Esophagus muscularis mucosa (tissue), 4 donors: Measurements from ENCODE around the gene ZNF180. TPM values are rescaled to one million over a fixed set of nuclear protein-coding genes. Genes with fewer than 3 reads are reported as not detected.

Experiments used
- DNase-seq: peaks from one replicate; pipeline ENCODE4 v3.0.0-alpha.2; 2017; ENCODE audit errors: extremely low spot score
- H3K27ac ChIP-seq, 4 donors: fragments of 200-600 bp; sonication (generic); replicated peaks in 1 of 4; 1 replicate in 3 of 4; 2 replicates in 1 of 4; pipeline ENCODE4 v1.5.1; 2016 to 2019; ENCODE audit warnings: mild to moderate bottlenecking in 1 of 4
- H3K27me3 ChIP-seq, 4 donors: fragments of 200-600 bp; sonication (generic); one replicate each; pipeline versions ENCODE4 v1.5.1 to v1.6.0; 2016 to 2019
- H3K36me3 ChIP-seq, 4 donors: fragments of 200-600 bp; sonication (generic); one replicate each; pipeline ENCODE4 v1.5.1; 2016 to 2019
- H3K4me1 ChIP-seq, 4 donors: fragments of 200-600 bp; sonication (generic); one replicate each; pipeline ENCODE4 v1.5.1; 2016 to 2019
- H3K4me3 ChIP-seq, 4 donors: fragments of 200-600 bp; sonication (generic); 1 replicate in 2 of 4; 2 replicates in 2 of 4; pipeline ENCODE4 v1.5.1; 2016 to 2019; ENCODE audit warnings: mild to moderate bottlenecking in 4 of 4, moderate library complexity in 1 of 4
- H3K9me3 ChIP-seq, 4 donors: fragments of 200-600 bp; sonication (generic); 1 replicate in 3 of 4; 2 replicates in 1 of 4; pipeline ENCODE4 v1.5.1; 2016 to 2019
- EP300 ChIP-seq: sonication (generic); formaldehyde crosslinking; IDR thresholded peaks from one replicate; pipeline ENCODE4 v1.6.1; 2017; ENCODE audit warnings: antibody characterized with exemption
- POLR2A ChIP-seq: fragments of 450-650 bp; IDR thresholded peaks from one replicate; pipeline ENCODE4 v1.6.1; 2017; ENCODE audit warnings: antibody characterized with exemption, moderate library complexity, mild to moderate bottlenecking, low read depth
- POLR2AphosphoS5 ChIP-seq, 2 donors: sonication (generic); formaldehyde crosslinking; IDR thresholded peaks; one replicate each; pipeline ENCODE4 v1.6.1; 2017; ENCODE audit warnings: antibody characterized with exemption in 2 of 2
- WGBS: methylation state at CpG from one replicate; pipeline ENCODE4 v1.1.5; 2018; 5-methylcytosine and 5-hydroxymethylcytosine counted together
- intact Hi-C: fragments of 100-400 bp; cut with DNase I; formaldehyde crosslinking; loops from one replicate; pipeline ENCODE4 v1.15.1; 2023
- total RNA-seq, 4 donors: library from RNA; depleted of rRNA; stranded (reverse); fragments of >200 nt; gene quantifications; one replicate each; pipeline versions ENCODE4 v1.1.0 to v1.2.1, GENCODE V29; 2016
- TF ChIP-seq, protein P1 (sequence below), 3 experiments: fragments of 200-600 bp in 2 of 3; fragments of 450-650 bp in 1 of 3; sonication (generic) in 2 of 3; IDR thresholded peaks; one replicate each; pipeline ENCODE4 v1.5.1; 2017 to 2019; ENCODE audit warnings: antibody characterized with exemption in 3 of 3, mild to moderate bottlenecking in 2 of 3, moderate library complexity in 1 of 3

The ZNF180 gene
- total RNA-seq, 4 donors from 2014 or later: 3.8 to 16.5 (median 8.1) TPM

- Histone ChIP-seq H3K4me3 (no peak overlapping the region), H3K9me3 (no peaks in the 10 kb centered on the region), H3K27ac (no peak overlapping the region), H3K27me3 (peaks cover 0 to 52% (median 2%) of the 10 kb centered on the region in 4 donors), H3K36me3 (no peaks in the 10 kb centered on the region), H3K4me1 (no peaks in the 10 kb centered on the region)
- intact Hi-C loops: no loop called here
- TF ChIP-seq POLR2AphosphoS5 (IDR thresholded peaks at IDR 0.05) (no peak), POLR2A (no peak), EP300 (no peak)
- TF ChIP-seq, protein P1, sequence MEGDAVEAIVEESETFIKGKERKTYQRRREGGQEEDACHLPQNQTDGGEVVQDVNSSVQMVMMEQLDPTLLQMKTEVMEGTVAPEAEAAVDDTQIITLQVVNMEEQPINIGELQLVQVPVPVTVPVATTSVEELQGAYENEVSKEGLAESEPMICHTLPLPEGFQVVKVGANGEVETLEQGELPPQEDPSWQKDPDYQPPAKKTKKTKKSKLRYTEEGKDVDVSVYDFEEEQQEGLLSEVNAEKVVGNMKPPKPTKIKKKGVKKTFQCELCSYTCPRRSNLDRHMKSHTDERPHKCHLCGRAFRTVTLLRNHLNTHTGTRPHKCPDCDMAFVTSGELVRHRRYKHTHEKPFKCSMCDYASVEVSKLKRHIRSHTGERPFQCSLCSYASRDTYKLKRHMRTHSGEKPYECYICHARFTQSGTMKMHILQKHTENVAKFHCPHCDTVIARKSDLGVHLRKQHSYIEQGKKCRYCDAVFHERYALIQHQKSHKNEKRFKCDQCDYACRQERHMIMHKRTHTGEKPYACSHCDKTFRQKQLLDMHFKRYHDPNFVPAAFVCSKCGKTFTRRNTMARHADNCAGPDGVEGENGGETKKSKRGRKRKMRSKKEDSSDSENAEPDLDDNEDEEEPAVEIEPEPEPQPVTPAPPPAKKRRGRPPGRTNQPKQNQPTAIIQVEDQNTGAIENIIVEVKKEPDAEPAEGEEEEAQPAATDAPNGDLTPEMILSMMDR (IDR thresholded peaks at IDR 0.05): no peak
- WGBS: 82% methylated on average over 5 of the region's 5 CpGs
- no peak for DNase-seq
These were observed 32.5 kb upstream of the ZNF180 start for GRCh38 chr19:44532819-44533218.

DNA sequence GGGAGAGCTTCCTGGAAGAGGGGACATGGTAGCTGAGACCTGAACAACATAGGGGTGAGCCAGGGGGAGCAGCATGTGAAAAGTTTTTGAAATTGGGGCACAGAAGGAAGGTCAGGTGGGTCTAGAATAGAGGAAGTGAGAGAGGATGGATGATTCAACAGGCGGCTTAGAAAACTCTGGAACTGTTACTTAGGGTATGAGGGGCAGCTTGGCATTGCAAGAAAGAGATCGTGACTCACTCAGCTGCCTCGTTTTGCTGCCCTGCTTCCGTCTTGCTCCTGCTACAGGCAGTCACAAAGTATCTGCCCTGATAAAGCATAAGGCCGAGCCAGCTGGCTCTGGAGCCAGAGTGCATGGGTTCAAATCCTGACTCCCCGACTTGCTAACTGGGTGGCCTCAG is 30.5 kb upstream of the ZNF180 start:
- Histone ChIP-seq H3K27ac (no peak overlapping the region), H3K9me3 (no peaks in the 10 kb centered on the region), H3K4me1 (no peaks in the 10 kb centered on the region), H3K27me3 (peaks cover 0 to 48% (median 2%) of the 10 kb centered on the region in 4 donors), H3K4me3 (no peak overlapping the region), H3K36me3 (no peaks in the 10 kb centered on the region)
- 76% methylated on average over 6 of the region's 6 CpGs for WGBS
- TF ChIP-seq, protein P1 (IDR thresholded peaks at IDR 0.05): no peak
- TF ChIP-seq EP300: no peak
- no peak for TF ChIP-seq POLR2A
- TF ChIP-seq POLR2AphosphoS5 (IDR thresholded peaks at IDR 0.05): no peak
- intact Hi-C loops: no loop called here
- DNase-seq: no peak

GRCh38 chr19:44529536-44529935 is 29.2 kb upstream of the ZNF180 start, which contains the start of gene CEACAM20:
TSS of gene CEACAM20 (minus strand) at chr19:44529675. CDS start at chr19:44529509, 166 bp downstream.
- peaks cover 0 to 53% (median 0%) of the 10 kb centered on the region in 4 donors for H3K27me3 ChIP-seq
- intact Hi-C loops: no loop called here
- 77% methylated on average over 7 of the region's 9 CpGs for whole genome bisulfite sequencing
- no peak within 1 kb of the TSS for H3K4me3 ChIP-seq
- no peak for DNase-seq
- H3K9me3 ChIP-seq: no peaks in the 10 kb centered on the region
- TF ChIP-seq EP300 (no peak), POLR2A (no peak), POLR2AphosphoS5 (IDR thresholded peaks at IDR 0.05) (no peak)
- TF ChIP-seq, protein P1 (IDR thresholded peaks at IDR 0.05): no peak
- H3K4me1 ChIP-seq: no peaks in the 10 kb centered on the region
- H3K36me3 ChIP-seq: no peaks in the 10 kb centered on the region
- H3K27ac ChIP-seq: no peak within 1 kb of the TSS

DNA sequence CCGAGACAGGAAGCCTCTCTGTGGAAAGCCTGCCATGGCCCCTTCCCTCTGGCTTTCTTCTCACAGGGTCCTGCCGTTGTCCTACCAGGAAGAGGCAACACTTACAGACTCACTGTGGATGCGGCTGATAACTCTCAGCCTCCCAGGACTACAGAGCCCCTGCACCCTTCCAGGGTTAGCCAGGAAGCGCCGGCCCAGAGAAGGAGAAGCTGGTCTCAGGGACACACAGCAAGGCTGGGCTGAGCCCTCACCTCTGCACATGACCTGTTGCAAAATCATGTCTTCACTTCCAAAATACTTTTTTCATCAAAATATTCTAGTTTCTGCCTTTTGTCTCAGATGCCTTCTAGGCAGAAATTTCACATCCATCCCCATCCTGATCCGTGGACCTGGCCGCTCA is 27.2 kb upstream of the ZNF180 start:
- no peak for DNase-seq
- no peaks in the 10 kb centered on the region for H3K36me3 ChIP-seq
- H3K27ac ChIP-seq: no peak overlapping the region
- TF ChIP-seq EP300 (no peak), POLR2A (no peak), POLR2AphosphoS5 (IDR thresholded peaks at IDR 0.05) (no peak)
- TF ChIP-seq, protein P1 (IDR thresholded peaks at IDR 0.05): no peak
- peaks cover 0 to under 1% (median 0%) of the 10 kb centered on the region in 4 donors for H3K9me3 ChIP-seq
- WGBS: 74% methylated on average over 7 of the region's 7 CpGs
- H3K4me3 ChIP-seq: no peak overlapping the region
- peaks cover 0 to 42% (median 0%) of the 10 kb centered on the region in 4 donors for H3K27me3 ChIP-seq
- intact Hi-C loops: no loop called here
- H3K4me1 ChIP-seq: no peaks in the 10 kb centered on the region
